GM10266 (cell line): ENCODE data around the gene MEN1.

ENCODE experiments used
- DNase-seq: peaks from one replicate; pipeline ENCODE4 v3.0.0; 2012; ENCODE audit errors: extremely low spot score
- CTCF ChIP-seq: IDR thresholded peaks from 2 replicates; pipeline ENCODE4 v1.5.1; 2012; ENCODE audit warnings: mild to moderate bottlenecking, low read depth; ENCODE audit not compliant: control insufficient read depth, insufficient read depth; ENCODE audit errors: missing control alignments

Gene MEN1

GRCh38 chr11:64790205-64791095 is 19.9 kb downstream of the MEN1 start:
- DNase-seq = no peak
- TF ChIP-seq CTCF = no peak

- no peak for DNase-seq
- no peak for TF ChIP-seq CTCF
Observed at GRCh38 chr11:64789331-64790204, 20.8 kb downstream of the MEN1 start.

GRCh38 chr11:64788321-64789215 is 21.8 kb downstream of the MEN1 start:
- DNase-seq = no peak
- no peak for TF ChIP-seq CTCF

GRCh38 chr11:64787526-64788320 is 22.6 kb downstream of the MEN1 start:
- peak; percentile 69 for TF ChIP-seq CTCF
- DNase-seq = peak; percentile 80

GRCh38 chr11:64786308-64786707 is 24.0 kb downstream of the MEN1 start:
- DNase-seq = no peak
- TF ChIP-seq CTCF = no peak

GRCh38 chr11:64784813-64785581 is 25.4 kb downstream of the MEN1 start:
- no peak for DNase-seq
- no peak for TF ChIP-seq CTCF
